Measurements from ENCODE around the gene PCDHGA8.

- TF ChIP-seq CTCF (IDR thresholded peaks at IDR 0.05) = no peak
- no peak; the same call in 1 of the 2 replicates for TF ChIP-seq POLR2A (IDR thresholded peaks at IDR 0.05; ENCODE audit: low read length)
- TF ChIP-seq FOSL2 (IDR thresholded peaks at IDR 0.05) = no peak
- no peak for TF ChIP-seq FOSL2 (CRISPR knock-in tag; IDR thresholded peaks at IDR 0.05)
- TF ChIP-seq CBX8 (IDR thresholded peaks at IDR 0.05) = no peak
- TF ChIP-seq RAD21 (conservative IDR thresholded peaks at IDR 0.05 in 1 of 2, IDR thresholded peaks at IDR 0.05 in 1 of 2) = no peak
- TF ChIP-seq CBX2 (IDR thresholded peaks at IDR 0.05; ENCODE audit: borderline replicate concordance, low read depth) = no peak
These were observed 7.3 kb downstream of the PCDHGA8 start for GRCh38 chr5:141399555-141400258.
